Adrenal gland (tissue), 5 donors: Measurements from ENCODE around the gene KCNK3.

Experiments
- POLR2A ChIP-seq, 2 donors: fragments of 450-650 bp; IDR thresholded peaks; one replicate each; pipeline ENCODE4 v1.6.1; 2017; ENCODE audit warnings: antibody characterized with exemption in 2 of 2, mild to moderate bottlenecking in 2 of 2, moderate library complexity in 1 of 2
- TF ChIP-seq, protein P1 (sequence below), 6 experiments: fragments of 450-650 bp in 4 of 6; fragments of 200-600 bp in 2 of 6; sonication (generic) in 1 of 6; IDR thresholded peaks; 1 replicate in 5 of 6; 2 replicates in 1 of 6; pipeline versions ENCODE4 v1.5.1 to v1.8.0; 2016 to 2021; ENCODE audit warnings: antibody characterized with exemption in 6 of 6, mild to moderate bottlenecking in 2 of 6, moderate library complexity in 1 of 6
- donor health status: DM: no; HTN: no; CAD: no.

- TF ChIP-seq, protein P1, sequence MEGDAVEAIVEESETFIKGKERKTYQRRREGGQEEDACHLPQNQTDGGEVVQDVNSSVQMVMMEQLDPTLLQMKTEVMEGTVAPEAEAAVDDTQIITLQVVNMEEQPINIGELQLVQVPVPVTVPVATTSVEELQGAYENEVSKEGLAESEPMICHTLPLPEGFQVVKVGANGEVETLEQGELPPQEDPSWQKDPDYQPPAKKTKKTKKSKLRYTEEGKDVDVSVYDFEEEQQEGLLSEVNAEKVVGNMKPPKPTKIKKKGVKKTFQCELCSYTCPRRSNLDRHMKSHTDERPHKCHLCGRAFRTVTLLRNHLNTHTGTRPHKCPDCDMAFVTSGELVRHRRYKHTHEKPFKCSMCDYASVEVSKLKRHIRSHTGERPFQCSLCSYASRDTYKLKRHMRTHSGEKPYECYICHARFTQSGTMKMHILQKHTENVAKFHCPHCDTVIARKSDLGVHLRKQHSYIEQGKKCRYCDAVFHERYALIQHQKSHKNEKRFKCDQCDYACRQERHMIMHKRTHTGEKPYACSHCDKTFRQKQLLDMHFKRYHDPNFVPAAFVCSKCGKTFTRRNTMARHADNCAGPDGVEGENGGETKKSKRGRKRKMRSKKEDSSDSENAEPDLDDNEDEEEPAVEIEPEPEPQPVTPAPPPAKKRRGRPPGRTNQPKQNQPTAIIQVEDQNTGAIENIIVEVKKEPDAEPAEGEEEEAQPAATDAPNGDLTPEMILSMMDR (IDR thresholded peaks at IDR 0.05), result no peak
- no peak for TF ChIP-seq POLR2A (IDR thresholded peaks at IDR 0.05)
Observed at GRCh38 chr2:26746934-26747333, 54.4 kb downstream of the KCNK3 start.
